Fibroblast of peridontal ligament (primary cell): ENCODE measurements around the gene CD109.
A peak's percentile ranks its signal among the peaks of the same experiment; 100 is the strongest.
"Not testable (repeated sequence)": the region's sequence is repeated elsewhere in the genome, so short reads cannot be mapped to it uniquely, and the experiment has no call there.

Source experiments
- DNase-seq: peaks from one replicate; pipeline ENCODE4 v3.0.0-alpha.2; 2010; ENCODE audit errors: extremely low read depth

Gene CD109

DNA sequence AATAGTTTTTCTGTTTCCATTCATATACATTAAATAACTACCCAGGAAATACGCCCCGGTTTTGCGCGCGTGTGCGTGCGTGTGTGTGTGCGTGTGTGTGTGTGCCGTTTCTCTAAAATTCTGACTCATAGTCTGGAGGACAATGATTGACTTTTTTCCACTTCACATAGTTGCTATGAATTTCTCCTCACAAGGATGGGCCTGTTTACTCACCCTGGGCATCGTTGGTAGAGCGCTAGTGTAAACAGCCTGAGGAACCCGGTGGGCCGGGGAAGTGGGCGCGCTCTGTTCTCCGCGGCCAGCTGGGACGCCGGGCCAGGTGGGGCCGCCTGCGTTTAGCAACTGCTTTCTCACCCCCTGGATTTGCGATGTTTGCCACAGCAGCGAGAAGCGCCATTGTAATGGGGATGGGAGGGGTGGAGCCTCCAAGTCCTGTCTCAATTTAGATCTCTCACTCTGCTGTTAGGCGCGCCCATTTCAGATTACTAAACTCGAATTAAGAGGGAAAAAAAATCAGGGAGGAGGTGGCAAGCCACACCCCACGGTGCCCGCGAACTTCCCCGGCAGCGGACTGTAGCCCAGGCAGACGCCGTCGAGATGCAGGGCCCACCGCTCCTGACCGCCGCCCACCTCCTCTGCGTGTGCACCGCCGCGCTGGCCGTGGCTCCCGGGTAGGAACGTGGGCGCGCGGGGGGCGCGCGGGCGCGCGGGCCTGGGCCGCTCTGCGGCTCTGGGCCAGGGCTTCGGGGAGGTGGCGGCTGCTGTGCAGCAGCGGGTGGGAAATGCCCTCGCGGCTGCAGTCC is at the start of gene CD109:
Gene CD109, plus strand, starts transcription at position 585 of the 803 bp plus-strand sequence. Its CDS starts 13 bp downstream, at position 598.
- peak; percentile 78 for DNase-seq

DNA sequence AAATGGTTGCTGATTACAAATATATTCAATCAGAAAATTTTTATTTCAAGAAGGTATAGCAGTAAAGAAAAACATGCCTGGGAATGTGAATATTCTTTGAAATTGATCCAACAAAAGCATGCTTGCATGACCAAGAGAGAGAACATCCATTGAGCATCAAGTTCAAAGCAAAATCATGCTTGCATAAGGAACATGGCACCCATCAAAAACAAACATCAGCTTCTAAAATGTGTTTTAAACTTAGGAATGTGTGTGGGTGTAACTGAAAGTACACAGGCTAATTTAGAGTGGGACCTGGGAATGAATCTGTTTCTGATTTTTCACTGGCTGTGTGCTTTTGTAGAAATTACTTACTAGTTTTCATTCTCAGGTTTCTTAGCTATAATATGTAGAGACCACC is 47.8 kb upstream of the CD109 start:
- DNase-seq: peak; percentile 39

DNA sequence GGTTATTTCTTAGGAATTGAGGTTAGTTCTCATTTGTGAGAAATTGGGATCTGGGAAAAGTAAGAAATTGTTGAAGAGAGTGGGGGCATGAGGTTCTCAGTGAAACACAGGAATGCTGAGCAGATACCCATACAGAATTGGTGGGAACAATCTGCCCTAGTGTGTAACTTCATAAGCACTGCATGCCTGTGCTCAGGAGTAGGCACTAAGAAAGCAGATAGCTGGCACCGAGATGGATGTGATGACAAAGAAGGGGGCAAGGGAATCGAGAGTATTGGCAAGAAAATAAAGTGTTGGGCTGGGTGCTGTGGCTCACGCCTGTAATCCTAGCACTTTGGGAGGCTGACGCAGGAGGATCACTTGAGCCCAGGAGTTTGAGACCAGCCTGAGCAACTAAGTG is 46.2 kb upstream of the CD109 start:
- no peak for DNase-seq

DNA sequence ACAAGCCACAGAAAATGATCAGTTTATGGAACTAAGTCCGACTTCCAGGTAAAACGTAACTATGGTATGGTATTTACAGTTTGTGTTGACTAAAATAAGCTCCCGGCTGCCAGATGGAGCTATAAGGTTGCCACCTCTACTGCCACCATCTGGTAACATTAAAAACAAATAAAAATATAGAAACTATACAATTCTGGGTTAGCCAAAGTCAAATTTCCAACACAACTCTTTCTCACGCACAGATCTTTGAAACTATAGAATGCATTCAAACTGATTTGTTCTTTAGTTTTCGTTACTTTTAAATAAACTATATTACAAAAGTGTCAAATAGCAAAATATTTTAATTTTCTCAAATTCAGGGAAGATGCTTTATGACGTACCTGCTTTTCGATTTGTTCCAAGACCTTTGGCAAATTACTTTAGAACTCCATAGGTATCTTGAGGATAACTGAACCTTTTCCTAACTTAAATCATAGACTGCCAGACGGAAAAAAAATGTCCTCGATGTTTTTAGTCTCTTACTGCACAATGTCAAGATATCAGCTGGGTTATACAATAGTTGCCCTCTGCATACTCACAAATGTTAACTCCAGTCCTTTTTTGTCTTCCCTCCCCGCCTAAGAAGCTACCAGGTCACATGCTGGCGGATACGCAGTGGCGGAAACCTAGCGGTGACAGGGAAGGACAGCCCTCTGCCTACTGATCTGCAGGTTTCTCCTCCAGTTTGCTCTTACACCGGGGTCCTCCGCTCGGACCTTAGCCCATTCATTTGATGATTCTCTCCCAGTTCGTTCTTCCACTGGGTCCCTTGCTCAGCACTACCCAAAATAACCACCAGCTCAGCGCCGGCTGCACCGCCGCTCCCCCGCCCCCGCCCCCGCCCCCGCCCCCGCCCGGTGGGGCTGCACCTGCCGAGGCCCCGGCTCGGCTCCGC is 43.1 kb upstream of the CD109 start:
- DNase-seq: peak; percentile 61

DNA sequence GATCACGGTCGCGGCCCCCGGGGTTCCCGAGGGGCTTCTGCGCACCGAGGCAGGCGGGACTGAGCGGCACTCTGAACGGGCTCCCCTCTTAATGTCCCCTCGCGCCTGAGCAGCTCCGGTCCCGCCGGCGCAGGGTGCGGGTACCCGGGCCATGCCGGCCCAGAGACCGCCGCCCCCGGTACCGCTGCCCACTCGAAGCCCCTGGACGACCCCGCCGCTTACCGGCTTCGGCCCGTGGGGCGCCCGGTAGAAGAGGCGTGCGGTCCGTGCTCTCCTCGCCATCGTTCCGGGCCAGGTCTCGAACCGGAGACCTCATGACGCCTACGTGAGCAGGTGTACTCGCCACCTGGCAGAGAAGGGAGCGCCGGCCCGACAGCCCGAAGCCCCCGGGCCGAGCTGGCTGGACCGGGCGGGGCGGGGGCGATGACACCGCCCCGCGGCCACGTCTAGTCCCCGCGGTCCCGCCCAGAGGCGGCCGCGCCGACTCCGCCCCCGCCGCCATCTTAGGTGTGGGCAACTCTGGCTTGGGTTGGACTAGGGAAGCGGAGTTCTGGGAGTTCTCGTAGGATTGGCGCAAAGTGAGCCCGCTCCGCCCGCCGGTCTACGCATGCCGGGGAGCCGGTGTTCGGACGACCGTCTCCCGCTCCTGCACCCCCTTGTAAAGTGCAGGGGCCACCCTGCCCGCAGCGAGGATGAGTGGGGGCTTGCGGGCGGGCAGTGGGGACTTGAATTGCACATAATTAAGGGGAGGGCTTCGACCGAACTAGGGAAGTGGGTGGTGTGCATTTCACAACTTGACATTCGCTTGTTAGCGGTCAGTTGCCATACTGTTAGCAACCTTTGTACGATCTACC is 42.2 kb upstream of the CD109 start, which contains the start of gene SLC17A5:
Gene SLC17A5, minus strand, starts transcription at position 422 of the 854 bp plus-strand sequence. Its CDS starts 106 bp downstream, at position 316.
- peak; percentile 91 for DNase-seq

DNA sequence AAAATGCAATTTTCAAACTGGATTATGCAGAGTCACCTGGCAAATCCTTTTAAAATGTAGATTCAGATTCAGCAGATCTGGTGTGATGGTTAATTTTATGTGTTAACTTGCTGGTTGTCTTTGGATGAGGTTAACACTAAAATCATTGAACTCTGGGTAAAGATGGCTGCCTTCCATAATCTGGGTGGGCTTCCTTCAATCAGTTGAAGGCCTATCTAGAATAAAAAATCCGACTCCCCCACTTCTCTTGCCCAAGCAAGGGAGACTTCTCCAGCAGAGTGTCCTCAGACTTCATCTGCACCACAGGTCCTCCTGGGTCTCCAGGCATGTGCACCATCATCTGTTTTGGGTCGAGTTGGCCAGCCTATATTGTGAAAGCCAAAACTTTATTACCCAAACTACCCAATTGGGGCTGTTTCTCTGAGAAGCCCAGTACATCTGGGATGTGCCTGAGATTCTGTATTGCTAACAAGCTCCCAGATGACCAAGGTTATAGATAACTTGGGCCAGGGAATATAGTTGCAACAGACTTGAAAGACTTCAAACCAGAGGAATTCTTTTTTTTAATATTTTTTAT is 40.6 kb upstream of the CD109 start:
- no peak for DNase-seq

DNA sequence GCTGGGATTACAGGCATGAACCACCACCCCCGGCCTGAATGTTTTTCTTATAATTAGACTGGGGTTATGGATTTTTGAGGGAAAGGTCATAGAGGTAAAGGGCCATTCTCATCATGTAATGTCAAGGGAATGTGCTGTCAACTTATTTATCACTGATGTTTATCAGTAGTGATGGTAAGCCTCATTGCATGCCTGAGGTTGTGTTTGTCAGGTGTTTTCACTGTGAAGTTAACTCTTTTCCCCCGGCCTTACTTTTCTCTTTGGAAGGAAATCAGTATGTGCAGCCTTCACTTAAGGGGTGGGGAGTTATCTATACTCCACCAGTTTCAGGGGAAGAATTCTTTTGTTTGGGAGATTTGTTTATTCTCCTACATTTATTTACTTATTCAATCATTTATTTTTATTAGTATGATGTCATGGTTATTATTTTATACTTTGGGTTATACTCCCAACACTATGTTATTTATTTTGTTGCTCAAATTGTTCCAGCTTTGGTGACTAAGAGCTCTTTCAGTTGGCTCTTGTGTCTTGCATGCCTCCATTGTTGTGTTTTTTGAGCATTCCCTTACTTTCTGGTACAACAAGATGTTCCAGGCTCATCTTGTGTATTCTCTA is 39.4 kb upstream of the CD109 start:
- DNase-seq: no peak

DNA sequence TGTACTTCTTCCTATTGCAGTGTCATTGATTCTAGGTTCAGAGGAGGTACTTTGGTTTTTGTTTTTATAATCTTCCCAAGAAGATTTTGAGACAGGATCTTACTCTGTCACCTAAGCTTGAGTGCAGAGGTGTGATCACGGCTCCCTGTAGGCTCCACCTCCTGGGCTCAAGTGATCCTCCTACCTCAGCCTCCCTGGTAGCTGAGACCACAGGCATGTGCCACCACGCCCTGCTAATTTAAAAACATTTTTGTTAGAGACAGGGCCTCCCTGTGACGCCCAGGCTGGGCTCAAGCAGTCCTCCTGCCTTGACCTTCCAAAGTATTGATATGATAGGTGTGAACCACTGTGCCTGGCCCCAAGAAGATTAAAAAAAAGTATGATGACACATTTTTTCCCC is 38.8 kb upstream of the CD109 start:
- no peak for DNase-seq

DNA sequence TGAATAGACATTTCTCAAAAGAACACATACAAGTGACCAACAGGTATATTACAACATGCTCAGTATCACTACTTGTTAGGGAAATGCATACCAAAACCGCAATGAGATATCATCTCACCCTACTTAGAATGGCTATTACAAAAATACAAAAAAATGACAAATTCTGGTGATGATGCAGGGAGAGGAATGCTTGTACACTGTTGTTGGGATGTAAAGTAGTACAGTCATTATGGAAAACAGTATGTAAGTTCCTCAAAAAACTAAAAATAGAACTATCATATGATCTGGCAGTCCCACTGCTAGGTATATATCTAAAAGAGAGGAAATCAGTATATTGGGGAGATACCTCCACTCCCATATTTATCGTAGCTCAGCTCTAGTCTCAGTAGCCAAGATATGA is 31.3 kb upstream of the CD109 start:
- DNase-seq: no peak

DNA sequence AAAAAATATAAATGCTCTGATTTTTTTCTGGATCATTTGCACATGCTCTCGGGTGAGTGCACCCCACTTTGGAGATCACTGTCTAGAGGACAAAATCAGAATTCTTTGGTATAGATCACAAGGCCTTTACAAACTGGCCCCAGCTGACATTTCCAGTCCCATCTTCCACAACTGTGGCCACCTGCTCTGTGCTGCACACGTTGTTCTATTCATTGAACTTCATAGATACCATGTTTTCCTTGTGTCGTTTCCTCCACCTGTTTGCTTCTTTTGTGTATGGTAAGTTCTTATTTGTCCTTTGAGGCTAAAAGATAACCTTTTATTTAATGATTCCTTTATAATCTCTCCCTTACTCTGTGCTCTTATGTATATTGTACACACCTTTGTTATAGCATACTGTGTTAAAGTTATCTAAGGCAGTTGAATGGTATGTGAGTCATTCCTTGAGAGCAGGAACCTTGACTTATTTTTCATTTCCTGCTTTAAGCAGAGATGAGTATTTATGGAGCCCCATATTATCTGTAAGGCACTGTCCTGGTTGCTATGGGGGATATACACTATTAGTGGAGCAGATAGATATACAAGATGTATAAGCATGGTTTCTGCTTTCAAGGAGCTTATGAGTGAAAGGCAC is 30.2 kb upstream of the CD109 start:
- DNase-seq: no peak

DNA sequence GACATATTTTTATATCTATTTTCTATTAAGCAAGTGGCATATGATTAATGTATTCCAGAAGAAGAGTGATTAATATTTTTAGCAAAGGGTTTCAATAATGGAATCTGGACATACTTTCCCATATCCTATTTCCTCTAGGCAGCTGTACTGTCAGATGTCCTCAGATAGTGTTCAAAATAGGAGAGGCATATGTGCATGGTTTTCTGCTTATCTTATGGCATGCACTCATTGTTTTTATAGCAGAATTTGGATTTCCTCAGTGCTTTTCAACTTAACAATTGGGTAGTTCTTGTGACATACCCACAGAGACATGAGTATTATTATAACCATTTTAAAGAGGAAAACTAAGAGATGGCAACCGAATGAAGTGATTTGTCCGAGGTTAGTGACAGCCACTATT is 29.6 kb upstream of the CD109 start:
- DNase-seq: no peak

DNA sequence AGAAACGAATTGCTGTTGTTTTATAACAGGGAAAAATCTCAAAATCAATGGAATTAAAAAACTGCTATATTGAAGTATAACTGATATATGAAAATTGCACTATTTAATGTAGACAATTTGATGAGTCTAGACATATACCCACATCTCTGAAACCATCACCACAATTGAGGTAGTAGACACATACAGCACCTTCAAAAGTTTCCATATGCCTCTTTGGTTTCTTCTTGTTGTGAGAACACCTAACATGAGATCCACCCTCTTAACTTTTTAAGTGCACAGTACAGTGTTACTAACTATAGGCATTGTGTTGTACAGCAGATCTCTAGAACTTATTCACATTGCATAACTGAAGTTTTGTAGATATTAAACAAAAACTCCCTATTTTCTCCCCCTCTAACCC is 28.2 kb upstream of the CD109 start:
- no peak for DNase-seq

DNA sequence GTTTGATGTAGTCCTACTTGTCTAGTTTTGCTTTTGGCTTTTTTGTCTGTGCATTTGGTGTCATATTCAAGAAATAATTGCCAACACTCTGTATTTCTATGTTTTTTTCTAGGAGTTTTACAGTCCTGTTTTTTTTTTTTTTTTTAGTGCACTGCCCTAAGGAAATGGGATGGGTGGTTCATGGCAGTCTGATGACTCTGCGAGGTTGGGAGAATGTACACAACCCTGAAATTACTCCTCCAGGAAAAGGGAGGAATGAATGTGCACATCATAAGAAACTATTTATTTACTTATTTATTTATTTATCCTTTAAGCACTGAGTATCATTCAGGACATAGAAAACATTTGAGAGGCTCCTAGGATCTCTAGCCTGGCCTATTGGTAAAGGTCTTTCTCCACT is 27.0 kb upstream of the CD109 start:
- no peak for DNase-seq

DNA sequence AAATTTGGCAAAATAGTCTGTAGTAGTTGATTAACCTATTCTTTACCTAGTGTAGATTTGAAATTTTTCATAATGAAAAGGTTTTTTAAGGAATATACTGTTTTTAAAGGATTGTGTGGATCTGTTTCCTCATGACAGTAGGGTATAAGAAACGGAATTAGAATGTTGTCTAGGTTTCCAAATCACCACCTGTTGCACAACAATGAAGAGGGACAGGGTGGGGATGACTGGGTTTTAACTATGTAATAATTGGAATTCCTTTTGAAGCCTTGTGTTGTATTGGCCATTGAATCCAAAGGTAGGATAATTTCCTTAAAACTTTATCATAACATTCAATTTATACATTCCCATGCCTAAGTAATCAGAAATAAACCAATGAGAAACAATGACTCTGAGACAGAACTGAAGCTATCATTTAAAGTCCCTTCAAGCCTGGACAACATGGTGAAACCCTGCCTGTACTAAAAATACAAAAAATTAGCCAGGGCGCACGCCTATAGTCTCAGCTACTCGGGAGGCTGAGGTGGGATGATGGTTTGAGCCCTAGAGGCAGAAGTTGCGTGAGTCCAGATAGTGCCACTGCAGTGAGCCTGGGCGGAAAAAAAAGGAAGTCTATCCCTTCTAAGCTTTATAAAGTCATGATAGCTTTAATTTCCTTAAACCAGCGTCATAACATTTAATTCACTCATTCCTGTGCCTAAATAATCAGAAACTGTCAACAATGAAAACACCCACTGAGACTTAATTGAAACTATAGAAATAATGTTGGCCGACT is 23.9 kb upstream of the CD109 start:
- no peak for DNase-seq

DNA sequence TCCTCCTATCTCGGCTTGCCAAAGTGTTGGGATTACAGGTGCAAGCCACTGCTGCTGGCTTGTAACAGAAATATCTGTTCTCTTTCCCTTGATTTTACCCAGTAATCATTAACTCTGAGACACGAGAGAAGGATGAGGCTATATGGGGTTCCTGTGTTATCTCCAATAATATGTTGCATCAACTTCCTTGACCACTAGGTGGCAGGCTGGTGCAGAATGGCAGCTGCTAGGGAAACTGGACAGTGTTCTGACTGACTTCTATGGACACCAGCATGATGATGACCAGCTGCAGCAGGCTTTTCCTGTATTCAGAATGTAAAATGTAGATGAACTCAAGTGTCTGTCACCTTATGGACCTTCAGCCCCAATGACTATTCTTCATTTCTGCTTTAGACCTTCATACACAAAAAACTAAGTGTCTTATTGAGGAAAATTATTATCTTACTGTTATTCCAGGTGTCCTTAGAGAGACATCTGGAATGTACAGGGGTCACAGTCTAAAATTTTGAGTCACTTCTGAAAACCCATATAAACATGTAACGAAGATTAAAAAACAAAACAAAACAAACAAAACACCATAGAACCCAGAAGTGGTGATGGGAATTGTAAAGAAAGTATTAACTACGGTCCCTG is 20.4 kb upstream of the CD109 start:
- peak; percentile 87 for DNase-seq

DNA sequence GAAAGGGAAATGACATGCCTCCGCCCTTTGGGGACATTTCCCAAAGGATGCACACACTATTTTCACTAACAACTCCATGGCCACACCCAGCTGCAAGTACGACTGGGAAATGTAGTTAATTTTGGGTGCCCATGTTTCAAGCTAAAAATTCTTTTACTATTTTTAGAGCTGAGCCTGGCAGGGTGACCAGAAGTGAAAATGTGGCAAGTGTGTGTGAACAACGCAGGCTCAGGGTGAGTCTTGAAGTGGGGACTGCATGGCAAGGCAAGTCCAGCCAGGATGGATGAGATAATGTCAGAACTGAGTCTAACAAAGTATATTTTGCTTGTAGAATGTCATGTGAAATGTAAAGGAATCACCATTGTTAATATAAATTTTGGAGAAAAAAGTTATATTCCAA is 17.0 kb upstream of the CD109 start:
- no peak for DNase-seq

DNA sequence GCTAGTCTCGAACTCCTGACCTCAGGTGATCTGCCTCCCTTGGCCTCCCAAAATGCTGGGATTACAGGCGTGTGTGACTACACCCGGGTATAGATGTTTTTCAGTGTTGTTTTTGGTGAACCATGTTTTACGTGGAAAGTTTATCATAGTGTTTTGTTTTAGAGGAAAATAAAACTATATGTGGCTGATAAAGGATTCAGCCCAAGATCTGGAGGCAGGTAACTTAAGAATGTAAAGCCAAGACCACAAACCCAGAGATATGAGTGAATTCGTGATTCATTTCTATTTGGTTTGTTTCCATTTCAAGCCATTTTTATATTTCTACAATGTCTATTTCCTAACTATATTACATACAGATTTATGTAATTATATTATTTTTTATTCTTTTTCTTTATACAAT is 16.2 kb upstream of the CD109 start:
- not testable (repeated sequence) for DNase-seq

DNA sequence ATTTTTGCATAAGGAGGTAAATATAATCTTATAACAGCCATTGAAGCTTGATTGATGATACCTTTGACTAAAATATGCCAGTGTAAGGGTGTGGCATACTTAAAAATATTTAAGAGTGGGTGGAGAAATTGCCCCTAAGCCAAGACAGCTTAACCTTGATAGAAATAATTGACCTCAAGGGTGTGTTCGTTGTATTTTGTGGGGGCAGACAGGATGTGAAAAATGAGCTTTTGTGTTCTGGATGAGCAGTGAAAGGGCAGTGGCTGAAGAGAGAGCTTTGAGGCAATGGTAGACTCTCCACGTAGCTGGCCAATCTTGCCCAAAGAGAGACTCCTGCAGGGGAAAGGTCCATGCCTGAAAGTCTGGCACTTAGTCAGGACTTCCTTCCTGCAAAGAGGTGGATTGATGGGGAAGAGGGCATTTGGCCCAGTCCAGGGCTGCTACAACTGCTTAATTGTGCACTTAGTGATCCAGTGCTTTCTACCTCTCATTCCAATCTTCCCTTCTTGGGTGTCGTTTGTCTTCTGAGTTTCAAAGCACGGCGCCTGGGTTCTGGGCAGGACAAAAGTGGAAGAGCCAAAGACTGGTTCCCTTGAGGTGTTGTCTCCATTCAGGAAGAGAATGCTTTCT is 15.6 kb upstream of the CD109 start:
- no peak for DNase-seq

DNA sequence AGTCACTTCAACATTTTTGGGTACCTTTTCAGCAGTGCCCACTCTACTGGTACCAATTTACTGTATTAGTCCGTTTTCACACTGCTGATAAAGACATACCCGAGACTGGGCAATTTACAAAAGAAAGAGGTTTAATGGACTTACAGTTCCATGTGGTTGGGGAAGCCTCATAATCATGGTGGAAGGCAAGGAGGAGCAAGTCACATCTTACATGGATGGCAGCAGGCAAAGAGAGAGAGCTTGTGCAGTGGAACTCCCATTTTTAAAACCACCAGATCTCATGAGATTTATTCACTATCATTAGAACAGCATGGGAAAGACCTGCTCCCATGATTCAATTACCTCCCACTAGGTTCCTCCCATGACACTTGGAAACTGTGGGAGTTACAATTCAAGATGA is 12.4 kb upstream of the CD109 start:
- not testable (repeated sequence) for DNase-seq
